ENCODE data around the gene SIRT5. TPM values are rescaled to one million over a fixed set of nuclear protein-coding genes. Genes with fewer than 3 reads are reported as not detected.

SIRT5 gene
- total RNA-seq, 4 donors from 2014 or later = 7.5 to 13.1 (median 10.0) TPM

- peaks cover 0 to 89% of the 10 kb centered on the region in 2 donors for H3K36me3 ChIP-seq
- H3K4me3 ChIP-seq = no peak overlapping the region
- no peak for ATAC-seq
- H3K27ac ChIP-seq = no peak overlapping the region
- H3K4me1 ChIP-seq = no peaks in the 10 kb centered on the region
- TF ChIP-seq EP300 (IDR thresholded peaks at IDR 0.05) (no peak), POLR2A (IDR thresholded peaks at IDR 0.05) (no peak), CTCF (IDR thresholded peaks at IDR 0.05) (no peak), POLR2AphosphoS5 (IDR thresholded peaks at IDR 0.05) (no peak)
- WGBS, 2 donors (ENCODE audit: low coverage in 1 of 2) = 86 to 88% methylated on average over 4 of the region's 4 CpGs
- H3K27me3 ChIP-seq = no peaks in the 10 kb centered on the region
- H3K9me3 ChIP-seq = no peaks in the 10 kb centered on the region
These were observed 22.7 kb downstream of the SIRT5 start for GRCh38 chr6:13597073-13597472.

GRCh38 chr6:13600036-13600435, 25.6 kb downstream of the SIRT5 start:
- ATAC-seq = no peak
- Histone ChIP-seq H3K4me1 (no peaks in the 10 kb centered on the region), H3K4me3 (no peak overlapping the region), H3K27ac (no peak overlapping the region), H3K36me3 (peaks cover 0 to 90% of the 10 kb centered on the region in 2 donors), H3K9me3 (no peaks in the 10 kb centered on the region), H3K27me3 (no peaks in the 10 kb centered on the region)
- WGBS, 2 donors (ENCODE audit: low coverage in 1 of 2) = 84 to 90% methylated on average over 6 of the region's 6 CpGs
- TF ChIP-seq POLR2AphosphoS5 (IDR thresholded peaks at IDR 0.05) = no peak
- no peak for TF ChIP-seq CTCF (IDR thresholded peaks at IDR 0.05)
- no peak for TF ChIP-seq EP300 (IDR thresholded peaks at IDR 0.05)
- no peak for TF ChIP-seq POLR2A (IDR thresholded peaks at IDR 0.05)

GRCh38 chr6:13604135-13604534, 29.7 kb downstream of the SIRT5 start:
- peaks cover 0 to 75% of the 10 kb centered on the region in 2 donors for H3K36me3 ChIP-seq
- WGBS, 2 donors (ENCODE audit: low coverage in 1 of 2) = 85 to 89% methylated on average over 4 of the region's 4 CpGs
- ATAC-seq = no peak
- H3K9me3 ChIP-seq = no peaks in the 10 kb centered on the region
- H3K27me3 ChIP-seq = no peaks in the 10 kb centered on the region
- no peak overlapping the region for H3K4me3 ChIP-seq
- H3K4me1 ChIP-seq = no peaks in the 10 kb centered on the region
- no peak overlapping the region for H3K27ac ChIP-seq
- TF ChIP-seq POLR2A (IDR thresholded peaks at IDR 0.05) (no peak), POLR2AphosphoS5 (IDR thresholded peaks at IDR 0.05) (no peak), CTCF (IDR thresholded peaks at IDR 0.05) (no peak), EP300 (IDR thresholded peaks at IDR 0.05) (no peak)

- no peak overlapping the region for H3K4me3 ChIP-seq
- no peaks in the 10 kb centered on the region for H3K4me1 ChIP-seq
- H3K36me3 ChIP-seq = peaks cover 0 to 68% of the 10 kb centered on the region in 2 donors
- ATAC-seq = no peak
- H3K9me3 ChIP-seq = no peaks in the 10 kb centered on the region
- TF ChIP-seq EP300 (IDR thresholded peaks at IDR 0.05) (no peak), POLR2A (IDR thresholded peaks at IDR 0.05) (no peak), POLR2AphosphoS5 (IDR thresholded peaks at IDR 0.05) (no peak), CTCF (IDR thresholded peaks at IDR 0.05) (no peak)
- no peak overlapping the region for H3K27ac ChIP-seq
- WGBS, 2 donors (ENCODE audit: low coverage in 1 of 2) = 79 to 100% methylated on average over 1 to 2 of the region's 2 CpGs
- H3K27me3 ChIP-seq = no peaks in the 10 kb centered on the region
These were observed 30.4 kb downstream of the SIRT5 start for GRCh38 chr6:13604546-13605416.

- Histone ChIP-seq H3K36me3 (peaks cover 0 to 65% of the 10 kb centered on the region in 2 donors), H3K4me3 (no peak overlapping the region), H3K27ac (no peak overlapping the region), H3K27me3 (no peaks in the 10 kb centered on the region), H3K4me1 (no peaks in the 10 kb centered on the region), H3K9me3 (no peaks in the 10 kb centered on the region)
- TF ChIP-seq POLR2AphosphoS5 (IDR thresholded peaks at IDR 0.05) = no peak
- no peak for TF ChIP-seq EP300 (IDR thresholded peaks at IDR 0.05)
- TF ChIP-seq POLR2A (IDR thresholded peaks at IDR 0.05) = no peak
- no peak for TF ChIP-seq CTCF (IDR thresholded peaks at IDR 0.05)
- no peak for ATAC-seq
- 92% methylated on average over 2 to 4 of the region's 4 CpGs for WGBS, 2 donors (ENCODE audit: low coverage in 1 of 2)
These were observed 31.2 kb downstream of the SIRT5 start for GRCh38 chr6:13605634-13606033.

Data from gastroesophageal sphincter (tissue), 4 donors.